Panc1 (cell line): ENCODE data around the gene PAK6.

Source experiments
- CTCF ChIP-seq: fragments of 450-650 bp; IDR thresholded peaks from 2 replicates; pipeline ENCODE4 v1.5.1; 2017; ENCODE audit warnings: mild to moderate bottlenecking
- POLR2AphosphoS5 ChIP-seq: IDR thresholded peaks from 2 replicates; pipeline ENCODE4 v1.6.1; 2012; ENCODE audit warnings: mild to moderate bottlenecking, low read depth, low read length, moderate library complexity
- REST ChIP-seq, 2 experiments: IDR thresholded peaks; 2 replicates each; pipeline ENCODE4 v1.6.1; 2011 to 2012; ENCODE audit warnings: low read depth in 2 of 2, control low read depth in 1 of 2, low read length in 1 of 2, mild to moderate bottlenecking in 1 of 2, moderate library complexity in 1 of 2; ENCODE audit not compliant: insufficient read depth in 1 of 2
- SIN3A ChIP-seq: IDR thresholded peaks from 2 replicates; pipeline ENCODE4 v1.6.1; 2012; ENCODE audit warnings: low read depth, mild to moderate bottlenecking, low read length, moderate library complexity, borderline replicate concordance; ENCODE audit not compliant: insufficient read depth
- TCF7L2 ChIP-seq: IDR thresholded peaks from 2 replicates; pipeline ENCODE4 v1.6.1; 2011; ENCODE audit warnings: mild to moderate bottlenecking, low read depth, low read length, inconsistent platforms

- TF ChIP-seq CTCF (no peak), REST (IDR thresholded peaks at IDR 0.05; ENCODE audit: insufficient read depth in 1 of 2, low read depth in 2 of 2, low read length in 1 of 2) (no peak), TCF7L2 (no peak), POLR2AphosphoS5 (no peak), SIN3A (no peak)
Observed at GRCh38 chr15:40240619-40241221, 1.9 kb downstream of the PAK6 start.
